GM12891 (cell line): Measurements from ENCODE around the gene WDR7.

Experiments used
- PAX5 ChIP-seq: IDR thresholded peaks from 2 replicates; pipeline ENCODE4 v1.6.1; 2011; ENCODE audit warnings: low read length, moderate library complexity, mild to moderate bottlenecking; ENCODE audit not compliant: insufficient read depth, severe bottlenecking
- POLR2A ChIP-seq: IDR thresholded peaks from 2 replicates; pipeline ENCODE4 v1.6.1; 2011; ENCODE audit warnings: low read depth, low read length, control low read depth
- POLR2AphosphoS5 ChIP-seq: IDR thresholded peaks from 2 replicates; pipeline ENCODE4 v1.6.1; 2011; ENCODE audit warnings: low read depth, low read length, control low read depth
- POU2F2 ChIP-seq: IDR thresholded peaks from 2 replicates; pipeline ENCODE4 v1.6.1; 2011; ENCODE audit warnings: low read depth, mild to moderate bottlenecking, control low read depth, low read length, moderate library complexity
- SPI1 ChIP-seq: IDR thresholded peaks from 2 replicates; pipeline ENCODE4 v1.6.1; 2011; ENCODE audit warnings: low read depth, low read length, control low read depth
- TAF1 ChIP-seq: IDR thresholded peaks from 2 replicates; pipeline ENCODE4 v1.6.1; 2011; ENCODE audit warnings: low read depth, low read length, control low read depth

GRCh38 chr18:56639571-56639970, 11.6 kb upstream of the WDR7 start:
- no peak for TF ChIP-seq POLR2A
- no peak for TF ChIP-seq TAF1
- no peak for TF ChIP-seq POLR2AphosphoS5
- no peak for TF ChIP-seq POU2F2
- no peak for TF ChIP-seq PAX5
- TF ChIP-seq SPI1, result no peak
